Inflammatory macrophage treated with lipopolysaccharide for 4 hours (primary cell): Measurements from ENCODE around the gene RNF220.
A peak's percentile ranks its signal among the peaks of the same experiment; 100 is the strongest.

Experiments used
- DNase-seq: peaks from one replicate; pipeline ENCODE4 v3.0.0-alpha.2; 2020

Gene RNF220

DNA sequence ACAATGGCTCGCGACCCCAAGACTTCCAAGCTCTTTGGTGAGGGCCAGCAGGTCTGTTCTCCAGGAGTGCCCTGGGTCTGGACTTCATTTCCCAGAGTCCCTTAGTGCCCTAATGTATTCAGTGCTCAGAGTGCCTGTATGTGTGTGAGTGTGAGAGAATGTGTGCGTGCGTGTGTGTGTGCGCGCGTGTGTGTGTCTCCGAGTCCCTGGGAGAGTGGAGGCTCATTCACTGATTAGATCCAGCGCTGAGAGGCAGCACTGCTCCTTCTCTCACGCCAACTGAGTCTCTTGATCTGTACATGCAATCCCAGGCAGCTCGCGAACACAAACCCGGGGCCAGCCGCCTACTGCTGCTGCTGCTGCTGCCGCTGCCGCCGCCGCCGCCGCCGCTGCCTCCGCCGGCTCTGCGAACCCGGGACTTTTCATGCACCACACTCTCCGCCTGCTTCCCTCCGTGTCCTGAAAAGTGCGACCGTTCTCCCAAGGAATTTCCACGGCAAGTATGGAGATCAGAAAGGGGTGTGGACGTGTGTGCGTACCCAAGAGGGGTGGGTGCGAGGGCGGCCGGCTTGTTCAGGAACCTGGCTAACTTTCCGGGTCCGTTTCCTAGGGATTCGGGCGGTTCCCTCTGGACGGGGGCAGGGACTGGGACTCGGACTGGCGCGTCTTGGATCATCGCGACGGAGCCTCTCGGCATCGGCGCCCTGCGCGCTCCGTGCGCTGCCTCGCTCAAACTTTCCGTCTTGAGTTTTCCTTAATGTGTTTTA lies at the start of gene RNF220:
Gene RNF220, plus strand, starts transcription at position 225 of the 767 bp plus-strand sequence.
- DNase-seq: peak; percentile 57

DNA sequence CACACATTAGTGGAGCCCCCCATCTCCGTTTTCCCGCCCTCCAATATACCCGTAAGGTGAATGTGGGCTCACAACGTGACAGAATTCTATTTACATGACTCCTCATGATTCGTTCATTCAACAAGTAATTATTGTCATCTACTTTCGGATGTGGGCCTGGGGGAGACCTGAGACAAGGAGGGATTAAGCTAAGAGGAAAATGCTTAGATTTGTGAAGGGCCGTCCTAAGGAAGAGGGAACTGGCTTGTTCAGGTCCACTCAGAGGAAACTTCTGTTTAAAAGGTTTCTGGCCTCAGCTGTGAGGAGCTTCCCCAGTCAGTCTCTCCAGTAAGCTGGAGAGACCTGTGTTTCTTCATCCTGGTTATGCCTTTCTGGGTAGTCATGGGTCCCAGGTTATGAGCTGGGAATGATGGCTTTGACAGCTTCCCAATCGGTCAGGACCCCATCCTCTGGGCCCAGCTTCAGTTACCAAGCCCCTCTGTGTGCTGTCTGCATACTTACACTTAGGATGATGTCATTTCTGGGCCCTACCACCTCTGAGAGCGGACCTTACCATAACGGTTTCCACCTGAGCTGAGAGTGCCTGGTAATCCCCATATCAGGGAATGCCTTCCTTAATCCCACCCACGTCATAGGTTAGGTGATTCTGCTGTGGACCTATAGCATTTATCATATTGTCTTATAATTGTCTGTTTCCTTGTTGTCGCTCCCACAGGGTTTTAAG lies 49.3 kb upstream of the RNF220 start:
- no peak for DNase-seq

DNA sequence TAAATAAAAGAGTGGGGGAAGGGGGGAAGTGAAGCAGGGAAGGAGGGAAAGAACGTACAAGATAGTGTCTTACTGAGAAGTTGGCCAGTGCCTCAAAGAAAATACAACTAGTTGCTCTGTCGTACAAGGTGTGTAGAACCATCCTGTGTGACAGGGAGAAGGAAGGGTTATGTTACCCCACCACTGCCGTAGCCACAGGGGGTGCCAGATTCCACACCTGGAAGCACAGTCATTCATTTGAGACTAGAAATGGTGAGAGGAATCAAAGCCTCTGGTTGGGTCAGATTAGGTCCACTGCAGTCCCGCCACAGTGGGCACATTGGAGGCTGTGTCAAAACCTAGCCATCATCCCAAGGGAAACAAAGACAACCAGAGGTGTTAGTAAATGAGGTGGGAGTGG lies 47.3 kb upstream of the RNF220 start:
- no peak for DNase-seq

DNA sequence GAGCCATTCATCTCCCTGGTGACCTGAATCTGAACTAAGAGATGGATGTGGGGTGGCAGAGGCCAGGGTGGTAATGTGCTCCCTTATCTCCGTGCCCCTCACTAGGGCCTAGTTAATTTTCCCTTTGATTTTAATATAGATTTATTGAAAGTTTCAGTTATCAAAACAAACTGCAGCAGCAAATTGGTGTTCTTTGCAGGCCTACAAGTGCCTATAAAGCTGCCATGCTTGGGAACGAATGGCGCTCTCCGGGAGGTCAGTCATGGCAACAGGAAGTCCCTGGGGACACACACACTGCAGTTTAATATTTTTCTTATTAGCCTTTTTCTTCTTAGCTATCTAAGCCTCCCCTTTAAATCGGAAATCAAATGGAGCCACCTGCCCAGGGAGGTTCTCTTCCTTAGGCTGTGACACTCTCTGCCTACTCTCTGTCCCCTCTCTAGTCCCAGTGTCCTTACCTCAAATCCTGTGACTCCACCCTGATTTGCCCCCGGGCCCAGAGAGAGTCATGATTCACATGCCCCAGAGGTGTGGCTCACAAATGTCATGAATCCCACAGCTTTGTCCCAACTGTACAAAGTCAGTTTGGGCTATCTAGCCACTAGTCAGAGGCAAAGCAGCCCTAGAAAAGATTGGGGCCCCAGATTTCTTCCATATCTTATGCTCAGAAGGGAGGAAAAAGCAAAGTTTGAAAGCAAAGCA lies 45.7 kb upstream of the RNF220 start:
- DNase-seq: no peak

DNA sequence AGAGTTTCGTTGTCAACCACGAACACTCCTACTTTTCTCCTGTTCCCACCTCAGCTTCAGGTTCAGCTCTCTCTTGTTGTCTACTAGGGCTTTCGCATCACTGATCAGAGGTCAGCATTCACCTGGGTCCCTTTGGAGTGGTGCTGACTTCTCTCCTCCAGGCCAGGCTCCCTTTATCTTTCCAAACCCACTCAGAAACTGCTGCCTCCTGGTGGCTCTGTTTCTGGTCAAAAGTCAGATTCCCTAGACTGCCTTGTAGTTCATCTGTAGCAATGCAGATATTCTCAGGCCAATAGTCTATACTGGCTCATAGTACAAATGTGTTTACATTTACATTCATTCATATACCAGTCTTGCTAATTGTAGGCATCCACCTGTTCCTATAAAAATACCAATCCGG lies 43.6 kb upstream of the RNF220 start:
- DNase-seq: no peak

DNA sequence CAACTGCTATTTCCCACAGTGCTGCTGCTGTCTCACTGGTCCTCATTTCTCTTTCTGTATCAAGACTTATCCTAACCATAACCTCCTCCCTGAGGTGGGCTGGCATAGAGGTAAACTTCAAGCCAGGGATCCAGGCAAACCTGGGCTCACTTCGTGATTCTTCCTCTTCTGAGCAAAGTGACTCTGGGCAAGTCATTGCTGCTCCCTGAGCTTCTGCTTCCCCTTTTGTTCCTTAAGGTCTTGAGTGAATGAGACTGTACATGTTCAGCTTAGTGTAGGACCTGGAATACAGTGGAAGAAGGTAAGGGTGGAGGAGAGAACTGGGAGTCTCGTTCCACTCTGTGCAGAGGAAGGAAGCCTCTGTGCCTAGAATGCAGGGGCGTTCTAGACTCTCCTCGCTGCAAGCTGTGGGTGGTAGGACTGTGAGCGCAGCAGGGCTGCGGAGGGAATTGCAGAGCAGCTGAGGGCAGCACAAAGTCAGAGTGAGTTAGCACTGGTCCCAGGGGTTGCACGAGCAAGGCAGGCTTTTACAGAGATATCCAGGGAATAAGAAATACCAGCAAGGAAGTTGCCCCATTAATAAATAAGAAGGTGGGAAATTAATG lies 38.6 kb upstream of the RNF220 start:
- peak; percentile 15 for DNase-seq

DNA sequence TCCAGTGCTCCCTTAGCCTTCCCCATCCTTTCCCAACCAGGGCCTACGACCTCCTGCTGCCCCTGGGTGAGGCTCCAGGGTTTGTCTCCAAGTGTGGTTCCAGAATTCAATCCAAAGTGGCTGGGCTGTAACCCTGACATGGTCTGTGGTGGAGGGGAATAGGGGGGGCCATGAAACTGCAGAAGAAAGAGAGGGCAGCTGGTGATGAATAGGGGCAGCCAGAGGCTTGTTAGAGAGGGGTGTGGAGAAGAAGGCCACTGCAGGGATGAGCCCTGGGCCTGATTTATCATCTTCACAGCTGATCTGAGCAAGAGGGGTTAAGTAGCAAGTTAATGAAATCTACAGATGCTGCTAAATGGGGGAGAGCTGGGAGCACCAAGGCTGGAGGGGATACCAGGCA lies 37.1 kb upstream of the RNF220 start:
- no peak for DNase-seq

DNA sequence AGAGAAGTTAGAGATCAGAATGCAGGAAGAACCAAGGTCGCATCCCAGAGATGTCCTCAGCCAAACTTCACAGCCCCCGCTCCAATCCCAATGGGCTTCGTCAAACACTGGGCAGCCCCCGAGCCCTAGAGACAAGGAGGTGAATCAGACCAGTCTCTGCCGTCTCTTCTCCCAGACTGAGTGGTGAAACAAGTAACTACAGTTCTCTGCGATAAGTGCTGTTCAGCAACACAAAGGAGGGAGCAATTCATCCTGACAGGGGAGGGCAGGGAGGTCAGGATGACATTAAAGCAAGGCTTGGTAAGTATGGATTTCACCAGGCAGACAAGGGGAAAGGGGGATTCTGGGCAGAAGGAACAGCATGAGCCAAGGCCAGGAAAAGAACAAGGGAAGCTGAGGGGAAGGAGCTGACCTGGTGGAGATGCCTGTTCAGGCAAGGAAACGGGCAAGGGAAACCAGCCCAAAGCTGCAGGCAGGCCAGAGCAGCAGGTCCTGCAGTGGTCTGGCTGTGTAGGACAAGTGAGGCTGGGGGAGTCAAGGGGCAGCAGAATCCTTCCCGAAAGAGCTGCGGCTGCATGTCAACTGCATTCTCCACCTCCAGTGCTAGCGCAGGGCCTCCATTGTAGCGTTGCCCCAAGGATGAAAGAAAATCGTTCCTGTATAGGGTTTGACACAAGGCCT lies 36.4 kb upstream of the RNF220 start:
- no peak for DNase-seq

DNA sequence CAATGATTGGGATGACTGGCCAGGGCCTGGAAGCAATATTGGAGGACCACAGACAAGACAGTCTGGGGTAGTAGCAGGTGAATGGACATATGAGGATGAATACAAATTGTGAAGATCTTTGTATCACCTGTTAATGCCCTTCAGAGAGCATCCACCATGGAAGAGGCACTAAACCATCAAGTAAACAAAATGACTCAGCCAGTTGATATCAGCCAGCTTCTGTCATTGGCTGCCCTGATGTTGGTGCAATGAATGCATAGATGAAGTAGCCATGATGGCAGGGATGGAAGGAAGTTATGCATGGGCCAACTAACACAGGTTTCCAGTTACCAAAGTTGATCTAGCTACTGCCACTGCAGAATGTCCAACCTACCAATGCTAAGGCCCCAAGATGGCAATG lies 33.8 kb upstream of the RNF220 start:
- DNase-seq: no peak

DNA sequence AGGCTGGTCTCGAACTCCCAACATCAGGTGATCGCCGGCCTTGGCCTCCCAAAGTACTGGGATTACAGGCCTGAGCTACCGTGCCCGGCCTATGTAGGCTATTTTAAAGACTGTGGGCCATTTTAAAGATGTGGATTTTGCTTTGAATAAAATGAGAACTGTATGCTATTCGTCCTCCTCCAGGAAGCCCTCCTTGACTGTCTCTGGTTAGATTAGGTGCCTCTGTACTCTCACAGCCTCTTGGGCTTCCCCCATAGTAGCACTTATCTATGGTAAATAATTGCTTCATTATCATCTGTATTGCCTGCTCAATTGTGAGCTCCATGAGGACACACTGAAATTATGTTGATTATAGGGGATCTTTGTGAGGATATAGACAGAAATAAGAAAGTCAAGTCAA lies 29.5 kb upstream of the RNF220 start:
- no peak for DNase-seq

DNA sequence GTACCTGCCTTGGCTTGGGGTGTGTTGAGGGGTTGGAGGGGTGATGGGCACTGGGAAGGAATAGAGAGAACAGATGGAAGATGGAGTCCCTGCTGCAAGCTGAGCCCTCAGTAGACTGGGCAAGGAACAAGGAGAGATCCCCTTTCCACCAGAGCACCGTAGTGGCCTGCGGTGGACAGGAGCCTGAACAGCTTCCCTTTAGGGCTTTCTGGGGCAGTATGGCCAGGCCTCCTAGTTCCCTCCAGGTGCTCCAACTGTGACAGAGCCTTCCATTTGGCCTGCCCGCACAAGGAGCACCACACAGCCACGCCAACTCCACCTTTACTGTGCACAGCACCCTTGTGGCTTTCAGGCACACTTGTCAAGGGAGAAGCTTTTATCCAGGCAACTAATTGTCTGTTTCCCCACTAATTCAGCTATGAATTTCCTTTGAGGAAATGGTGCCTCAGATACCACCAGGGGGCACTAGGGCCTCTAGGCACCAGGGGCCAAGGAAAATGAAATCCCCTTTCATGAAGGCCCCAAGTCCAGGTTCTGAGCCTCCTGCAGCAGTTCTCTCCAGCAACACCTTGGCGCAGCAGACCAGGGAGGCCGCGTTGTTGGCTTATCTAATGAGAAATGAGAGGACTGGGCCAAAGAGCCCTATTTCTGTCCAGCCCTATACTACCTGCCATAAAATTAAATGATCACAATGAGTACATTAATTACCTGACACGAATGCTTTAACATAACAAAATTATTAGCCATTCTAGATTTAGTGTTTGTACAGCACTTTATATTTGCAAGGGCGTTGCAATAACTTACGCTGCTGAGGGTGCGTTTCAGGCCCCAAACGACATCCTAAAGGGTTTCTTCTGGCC lies 26.9 kb upstream of the RNF220 start:
- DNase-seq: peak; percentile 67

DNA sequence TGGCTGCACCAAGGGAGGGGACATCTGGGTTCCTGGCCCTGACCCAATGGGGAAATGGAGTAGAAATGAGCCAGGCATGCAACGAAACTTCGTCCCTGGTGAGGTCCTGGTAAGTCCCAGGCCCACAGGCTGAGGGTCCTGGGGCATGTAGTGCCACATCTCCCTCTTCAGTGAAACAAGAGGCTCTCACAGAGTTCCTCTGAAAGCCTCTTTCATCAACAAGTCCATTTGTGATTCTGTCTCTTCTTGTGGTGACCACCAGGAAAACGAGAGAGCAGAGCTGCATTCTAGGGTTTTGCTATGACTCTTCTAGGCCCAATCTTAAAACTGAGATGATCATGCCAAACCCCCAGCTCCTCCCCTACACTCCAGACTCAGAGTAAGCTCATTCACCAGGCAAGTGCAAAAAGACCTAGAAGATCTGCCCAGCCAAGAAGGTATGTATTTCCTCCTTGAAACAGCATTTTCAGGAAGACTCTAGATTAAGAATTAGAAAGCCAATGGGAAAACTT lies 24.3 kb upstream of the RNF220 start:
- no peak for DNase-seq

DNA sequence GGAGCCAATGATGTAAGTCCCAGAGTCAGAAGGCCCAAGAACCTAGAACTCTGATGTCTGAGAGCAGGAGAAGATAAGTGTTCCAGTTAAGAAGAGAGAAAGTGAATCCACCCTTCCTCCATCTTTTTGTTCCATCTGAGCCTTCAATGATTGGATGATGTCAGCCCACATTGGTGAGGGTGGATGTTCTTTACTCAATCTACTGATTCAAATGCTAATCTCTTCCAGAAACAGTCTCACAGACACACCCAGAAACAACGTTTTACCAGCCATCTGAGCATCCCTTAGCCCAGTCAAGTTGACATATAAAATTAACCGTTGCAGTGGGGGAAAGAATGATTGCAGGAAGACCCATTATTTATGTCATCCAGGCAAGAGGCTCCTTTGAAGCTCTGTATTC lies 16.5 kb upstream of the RNF220 start:
- no peak for DNase-seq

DNA sequence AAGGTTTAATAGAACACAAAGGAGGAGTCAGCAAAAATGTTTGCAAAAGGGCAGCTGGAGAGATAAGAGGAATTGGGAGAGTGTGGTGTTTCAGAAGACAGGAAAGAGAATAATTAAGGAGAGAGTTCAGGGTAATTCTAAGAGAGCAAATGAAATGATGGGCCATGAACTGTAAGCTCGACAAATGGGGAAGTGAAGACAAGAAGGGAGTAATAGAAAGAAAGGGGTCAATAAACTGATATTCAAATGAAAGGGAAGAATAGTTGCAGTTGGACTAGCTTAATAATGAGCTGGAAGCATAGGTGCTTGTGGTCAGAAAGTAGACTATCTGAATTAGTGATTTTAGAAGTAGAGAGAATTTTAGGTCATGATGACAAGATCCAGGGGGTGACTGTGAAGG lies 15.6 kb upstream of the RNF220 start:
- DNase-seq: no peak

DNA sequence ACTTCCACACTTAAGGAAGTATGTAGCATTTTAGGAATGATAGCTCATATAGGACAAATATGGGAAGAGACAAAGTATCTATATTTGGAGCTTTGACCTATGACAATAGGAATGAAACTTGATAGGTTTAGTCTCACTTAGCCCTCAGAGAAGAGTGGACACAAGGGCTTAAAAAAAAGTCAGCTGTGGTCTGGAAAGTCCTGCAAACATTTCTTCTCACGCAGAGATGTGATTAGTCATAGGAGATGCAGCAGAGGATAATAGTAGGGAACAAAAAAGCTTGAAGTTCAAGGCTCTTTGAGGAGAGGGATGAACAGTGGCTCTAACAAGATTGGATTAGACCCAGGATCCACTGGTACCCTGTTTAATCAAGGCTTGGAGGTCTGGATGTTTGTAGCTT lies 14.8 kb upstream of the RNF220 start:
- DNase-seq: no peak

DNA sequence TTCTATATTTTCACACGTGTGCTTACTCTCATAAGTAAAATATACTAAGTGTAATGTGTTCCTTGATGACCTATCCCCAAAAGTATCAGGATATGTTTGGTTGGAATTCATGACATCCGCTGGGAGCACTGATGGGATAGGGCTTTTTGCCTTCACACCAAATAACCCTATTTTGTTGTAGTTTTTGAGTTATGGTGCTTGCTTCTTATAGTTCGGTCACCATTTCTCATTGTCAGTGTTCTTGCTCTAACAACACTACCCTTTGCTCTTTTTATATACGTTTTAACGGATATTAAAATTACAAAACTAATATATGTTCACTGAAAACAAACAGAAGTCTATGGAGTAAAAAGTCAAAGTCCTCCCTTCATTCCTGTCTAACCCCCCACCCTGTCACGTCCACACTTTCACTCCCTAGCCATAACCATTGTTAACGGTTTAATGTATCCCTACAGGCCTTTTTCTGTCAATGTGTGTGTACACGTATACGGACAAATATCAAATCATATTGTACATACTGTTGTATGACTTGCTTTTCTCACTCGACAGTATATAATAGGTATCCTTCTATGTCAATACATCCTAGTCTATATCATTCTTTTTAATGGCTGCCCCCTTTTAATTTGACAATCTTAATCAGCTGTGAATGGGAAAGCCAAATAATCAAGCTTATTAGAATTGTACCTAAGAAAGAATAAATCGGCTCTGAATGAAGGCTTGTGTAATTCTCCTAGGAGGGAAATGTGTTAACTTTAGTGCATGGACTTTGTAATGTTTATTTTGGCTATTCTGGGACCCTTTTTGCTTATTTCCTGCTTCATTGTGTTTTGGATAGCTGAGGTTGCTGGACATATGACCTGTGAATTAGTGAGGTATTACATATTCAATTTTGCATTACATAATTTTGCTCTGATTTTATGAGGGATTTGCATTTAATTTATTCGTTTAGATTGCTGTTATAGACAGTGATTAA lies 3.5 kb upstream of the RNF220 start:
- no peak for DNase-seq

DNA sequence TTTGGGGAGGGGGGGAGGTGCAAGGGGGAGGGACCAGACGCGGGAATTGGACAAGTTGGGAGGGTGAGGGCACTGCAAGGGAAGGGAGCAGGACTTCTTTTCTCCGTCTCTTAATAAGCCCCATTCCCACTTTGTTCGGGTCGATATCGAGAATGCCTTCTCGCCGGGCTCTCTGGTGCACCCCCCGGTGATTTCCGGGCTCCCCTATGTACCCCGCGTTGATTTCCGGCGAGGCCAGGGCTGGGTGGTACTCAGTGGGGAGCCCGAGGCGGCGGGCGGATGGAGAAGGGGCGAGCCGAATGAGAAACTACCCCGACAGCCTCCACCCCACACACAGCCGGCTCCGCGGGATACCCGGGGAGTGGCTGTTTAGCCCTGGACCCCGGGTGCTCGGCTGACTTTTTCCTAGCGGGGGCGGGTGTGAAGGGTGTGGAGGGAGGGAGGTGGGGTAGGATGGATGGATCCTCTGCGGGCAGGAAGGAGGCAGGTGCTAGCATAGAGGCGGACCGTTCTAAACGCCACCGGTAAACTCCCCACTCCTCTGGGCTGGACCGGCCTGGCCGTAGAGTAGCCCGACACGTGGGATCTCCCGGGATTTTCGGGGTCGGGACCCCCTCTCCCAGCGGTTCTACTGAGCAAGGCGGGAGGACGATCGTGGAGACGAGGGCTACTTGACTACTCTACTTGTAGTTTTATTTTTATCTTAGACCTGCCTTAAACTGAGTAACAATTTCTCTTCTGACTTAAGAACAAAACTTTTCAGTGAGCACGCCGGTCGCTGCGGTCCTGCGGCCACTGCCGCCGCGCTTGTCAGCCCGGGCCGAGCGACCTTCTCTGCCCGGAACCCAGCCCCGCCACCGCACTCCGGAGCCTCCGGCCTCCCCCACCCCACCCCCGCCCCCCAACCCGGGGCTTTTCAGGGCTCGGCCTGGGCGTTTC lies 1.0 kb downstream of the RNF220 start:
- DNase-seq: no peak

DNA sequence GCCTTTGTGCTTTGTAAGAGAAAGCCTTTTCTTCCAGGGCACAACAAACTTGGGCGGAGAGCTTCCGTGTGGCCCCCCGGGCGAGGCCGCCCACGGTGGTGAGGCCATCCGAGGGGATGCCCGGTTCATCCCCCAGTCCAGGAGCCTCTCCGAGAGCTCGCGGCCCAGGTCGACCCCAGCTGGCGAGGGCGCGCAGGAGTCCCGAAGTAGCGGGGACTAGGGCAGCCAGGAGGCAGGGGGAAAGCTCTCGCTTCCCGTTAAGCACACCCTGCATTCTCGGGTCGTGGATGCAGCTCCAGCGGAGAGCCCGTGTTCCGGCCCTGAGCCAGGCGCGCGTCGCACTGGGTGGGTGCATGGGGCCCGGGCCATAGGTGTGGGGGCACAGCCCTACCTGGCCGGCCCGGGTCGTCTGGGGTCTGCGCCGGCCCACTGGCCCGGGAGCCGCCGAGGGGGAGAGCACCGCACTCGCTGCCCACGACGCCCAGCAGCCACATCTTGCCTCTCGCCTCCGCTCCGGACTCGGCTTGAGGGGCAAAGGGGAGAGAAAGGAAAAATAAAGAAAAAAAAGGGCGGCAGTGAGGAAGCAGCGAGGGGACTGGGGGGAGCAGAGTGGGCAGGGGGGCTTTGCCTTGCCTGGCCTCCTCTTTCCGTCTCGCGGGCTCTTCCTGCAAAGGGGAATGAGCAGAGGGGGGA lies 1.8 kb downstream of the RNF220 start:
- peak; percentile 45 for DNase-seq
